Peyer's patch (tissue), 4 donors: ENCODE results near the gene PTPRM.

ENCODE experiments used
- CTCF ChIP-seq, 6 experiments: fragments of 450-650 bp in 4 of 6; fragments of 200-600 bp in 2 of 6; sonication (generic) in 1 of 6; IDR thresholded peaks; one replicate each; pipeline ENCODE4 v1.5.1; 2017 to 2019; ENCODE audit warnings: antibody characterized with exemption in 6 of 6, mild to moderate bottlenecking in 3 of 6, moderate library complexity in 1 of 6
- POLR2A ChIP-seq, 2 donors: fragments of 450-650 bp; IDR thresholded peaks; one replicate each; pipeline ENCODE4 v1.5.1; 2017; ENCODE audit warnings: antibody characterized with exemption in 2 of 2, mild to moderate bottlenecking in 2 of 2, moderate library complexity in 2 of 2

- TF ChIP-seq CTCF (IDR thresholded peaks at IDR 0.05): no peak
- TF ChIP-seq POLR2A (IDR thresholded peaks at IDR 0.05): no peak
Measured at GRCh38 chr18:8188184-8188583, 621.1 kb downstream of the PTPRM start.
